Kidney epithelial cell (primary cell): Measurements from ENCODE around the gene PTPRD. TPM values are rescaled to one million over a fixed set of nuclear protein-coding genes. Genes with fewer than 3 reads are reported as not detected.

Experiments used
- DNase-seq: peaks from one replicate; pipeline ENCODE4 v3.0.0-alpha.2; 2010; ENCODE audit warnings: low read depth
- H3K27me3 ChIP-seq: 2 replicates; pipeline ENCODE4 v1.6.0; 2011; ENCODE audit warnings: low read length; ENCODE audit not compliant: control insufficient read depth, insufficient read depth
- H3K36me3 ChIP-seq: 2 replicates; pipeline ENCODE4 v1.5.1; 2011; ENCODE audit warnings: low read length; ENCODE audit not compliant: control insufficient read depth, insufficient read depth
- H3K4me3 ChIP-seq: 2 replicates; pipeline ENCODE4 v1.5.1; 2011; ENCODE audit warnings: low read depth, mild to moderate bottlenecking, control low read depth, low read length
- CTCF ChIP-seq: IDR thresholded peaks from 2 replicates; pipeline ENCODE4 v1.5.1; 2011; ENCODE audit warnings: mild to moderate bottlenecking, moderate library complexity, low read length, control low read depth, inconsistent platforms; ENCODE audit not compliant: insufficient read depth, poor library complexity, severe bottlenecking
- total RNA-seq: library from RNA; depleted of rRNA; stranded (reverse); fragments of >200 nt; gene quantifications from 2 replicates; pipeline ENCODE4 v1.2.3, GENCODE V29; 2015

PTPRD gene
- total RNA-seq, 1 donor from 2014 or later: 18.8 TPM

GRCh38 chr9:10148796-10149195, 464.0 kb downstream of the PTPRD start:
- no peak overlapping the region for H3K4me3 ChIP-seq
- DNase-seq: no peak

GRCh38 chr9:10146517-10147331, 466.1 kb downstream of the PTPRD start:
- Histone ChIP-seq H3K27me3 (no peaks in the 10 kb centered on the region), H3K4me3 (no peak overlapping the region), H3K36me3 (no peaks in the 10 kb centered on the region)
- DNase-seq: no peak
- TF ChIP-seq CTCF: no peak

More at GRCh38 chr9:10148796-10149195, 464.0 kb downstream of the PTPRD start:
- Histone ChIP-seq H3K27me3 (no peaks in the 10 kb centered on the region), H3K36me3 (no peaks in the 10 kb centered on the region)
- TF ChIP-seq CTCF: no peak

- DNase-seq: no peak
- Histone ChIP-seq H3K36me3 (no peaks in the 10 kb centered on the region), H3K27me3 (no peaks in the 10 kb centered on the region), H3K4me3 (no peak overlapping the region)
- no peak for TF ChIP-seq CTCF
Measured at GRCh38 chr9:10144355-10144754, 468.4 kb downstream of the PTPRD start.

- Histone ChIP-seq H3K27me3 (no peaks in the 10 kb centered on the region), H3K36me3 (no peaks in the 10 kb centered on the region), H3K4me3 (no peak overlapping the region)
- TF ChIP-seq CTCF: no peak
- DNase-seq: no peak
Measured at GRCh38 chr9:10135553-10135952, 477.2 kb downstream of the PTPRD start.

GRCh38 chr9:10134266-10134665, 478.5 kb downstream of the PTPRD start:
- Histone ChIP-seq H3K36me3 (no peaks in the 10 kb centered on the region), H3K27me3 (no peaks in the 10 kb centered on the region), H3K4me3 (no peak overlapping the region)
- TF ChIP-seq CTCF: no peak
- DNase-seq: no peak
